ENCODE results near the gene BICC1. TPM values are rescaled to one million over a fixed set of nuclear protein-coding genes. Genes with fewer than 3 reads are reported as not detected.

Gene BICC1
- total RNA-seq, 1 donor from 2014 or later: 58.0 TPM

GRCh38 chr10:58838561-58839208 is 326.0 kb downstream of the BICC1 start:
- no peak for TF ChIP-seq CTCF (IDR thresholded peaks at IDR 0.05; ENCODE audit: insufficient read depth, low read length, poor library complexity, severe bottlenecking)
- Histone ChIP-seq H3K36me3 (ENCODE audit: control insufficient read depth, insufficient read depth, low read length) (no peaks in the 10 kb centered on the region), H3K27me3 (ENCODE audit: control insufficient read depth, insufficient read depth, low read length) (no peaks in the 10 kb centered on the region), H3K4me3 (ENCODE audit: low read depth, low read length) (no peak overlapping the region)
- no peak for DNase-seq (ENCODE audit: low read depth)

GRCh38 chr10:58839771-58840170 is 327.1 kb downstream of the BICC1 start:
- Histone ChIP-seq H3K36me3 (ENCODE audit: control insufficient read depth, insufficient read depth, low read length) (no peaks in the 10 kb centered on the region), H3K4me3 (ENCODE audit: low read depth, low read length) (no peak overlapping the region), H3K27me3 (ENCODE audit: control insufficient read depth, insufficient read depth, low read length) (no peaks in the 10 kb centered on the region)
- no peak for DNase-seq (ENCODE audit: low read depth)
- no peak for TF ChIP-seq CTCF (IDR thresholded peaks at IDR 0.05; ENCODE audit: insufficient read depth, low read length, poor library complexity, severe bottlenecking)

GRCh38 chr10:58840840-58841435 is 328.3 kb downstream of the BICC1 start:
- TF ChIP-seq CTCF (IDR thresholded peaks at IDR 0.05; ENCODE audit: insufficient read depth, low read length, poor library complexity, severe bottlenecking): no peak
- no peaks in the 10 kb centered on the region for H3K36me3 ChIP-seq (ENCODE audit: control insufficient read depth, insufficient read depth, low read length)

GRCh38 chr10:58842860-58843376 is 330.2 kb downstream of the BICC1 start:
- H3K27me3 ChIP-seq (ENCODE audit: control insufficient read depth, insufficient read depth, low read length): no peaks in the 10 kb centered on the region
- no peak for DNase-seq (ENCODE audit: low read depth)
- no peak overlapping the region for H3K4me3 ChIP-seq (ENCODE audit: low read depth, low read length)
- no peak for TF ChIP-seq CTCF (IDR thresholded peaks at IDR 0.05; ENCODE audit: insufficient read depth, low read length, poor library complexity, severe bottlenecking)
- H3K36me3 ChIP-seq (ENCODE audit: control insufficient read depth, insufficient read depth, low read length): no peaks in the 10 kb centered on the region

More at GRCh38 chr10:58840840-58841435, 328.3 kb downstream of the BICC1 start:
- no peak for DNase-seq (ENCODE audit: low read depth)
- Histone ChIP-seq H3K4me3 (ENCODE audit: low read depth, low read length) (no peak overlapping the region), H3K27me3 (ENCODE audit: control insufficient read depth, insufficient read depth, low read length) (no peaks in the 10 kb centered on the region)

GRCh38 chr10:58843760-58844159 is 331.1 kb downstream of the BICC1 start:
- H3K36me3 ChIP-seq (ENCODE audit: control insufficient read depth, insufficient read depth, low read length): no peaks in the 10 kb centered on the region

More at GRCh38 chr10:58843760-58844159, 331.1 kb downstream of the BICC1 start:
- no peak for DNase-seq (ENCODE audit: low read depth)
- no peak for TF ChIP-seq CTCF (IDR thresholded peaks at IDR 0.05; ENCODE audit: insufficient read depth, low read length, poor library complexity, severe bottlenecking)
- H3K4me3 ChIP-seq (ENCODE audit: low read depth, low read length): no peak overlapping the region
- H3K27me3 ChIP-seq (ENCODE audit: control insufficient read depth, insufficient read depth, low read length): no peaks in the 10 kb centered on the region

Data from kidney epithelial cell (primary cell).